Amygdala (tissue), 56 donors: Measurements from ENCODE around the gene LPCAT2.
A peak's percentile ranks its signal among the peaks of the same experiment; 100 is the strongest.

Experiments
- DNase-seq, 56 donors: peaks; one replicate each; lab custom pipeline; 2025; lab: John Stamatoyannopoulos, UW

Gene LPCAT2, protein sequence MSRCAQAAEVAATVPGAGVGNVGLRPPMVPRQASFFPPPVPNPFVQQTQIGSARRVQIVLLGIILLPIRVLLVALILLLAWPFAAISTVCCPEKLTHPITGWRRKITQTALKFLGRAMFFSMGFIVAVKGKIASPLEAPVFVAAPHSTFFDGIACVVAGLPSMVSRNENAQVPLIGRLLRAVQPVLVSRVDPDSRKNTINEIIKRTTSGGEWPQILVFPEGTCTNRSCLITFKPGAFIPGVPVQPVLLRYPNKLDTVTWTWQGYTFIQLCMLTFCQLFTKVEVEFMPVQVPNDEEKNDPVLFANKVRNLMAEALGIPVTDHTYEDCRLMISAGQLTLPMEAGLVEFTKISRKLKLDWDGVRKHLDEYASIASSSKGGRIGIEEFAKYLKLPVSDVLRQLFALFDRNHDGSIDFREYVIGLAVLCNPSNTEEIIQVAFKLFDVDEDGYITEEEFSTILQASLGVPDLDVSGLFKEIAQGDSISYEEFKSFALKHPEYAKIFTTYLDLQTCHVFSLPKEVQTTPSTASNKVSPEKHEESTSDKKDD

DNA sequence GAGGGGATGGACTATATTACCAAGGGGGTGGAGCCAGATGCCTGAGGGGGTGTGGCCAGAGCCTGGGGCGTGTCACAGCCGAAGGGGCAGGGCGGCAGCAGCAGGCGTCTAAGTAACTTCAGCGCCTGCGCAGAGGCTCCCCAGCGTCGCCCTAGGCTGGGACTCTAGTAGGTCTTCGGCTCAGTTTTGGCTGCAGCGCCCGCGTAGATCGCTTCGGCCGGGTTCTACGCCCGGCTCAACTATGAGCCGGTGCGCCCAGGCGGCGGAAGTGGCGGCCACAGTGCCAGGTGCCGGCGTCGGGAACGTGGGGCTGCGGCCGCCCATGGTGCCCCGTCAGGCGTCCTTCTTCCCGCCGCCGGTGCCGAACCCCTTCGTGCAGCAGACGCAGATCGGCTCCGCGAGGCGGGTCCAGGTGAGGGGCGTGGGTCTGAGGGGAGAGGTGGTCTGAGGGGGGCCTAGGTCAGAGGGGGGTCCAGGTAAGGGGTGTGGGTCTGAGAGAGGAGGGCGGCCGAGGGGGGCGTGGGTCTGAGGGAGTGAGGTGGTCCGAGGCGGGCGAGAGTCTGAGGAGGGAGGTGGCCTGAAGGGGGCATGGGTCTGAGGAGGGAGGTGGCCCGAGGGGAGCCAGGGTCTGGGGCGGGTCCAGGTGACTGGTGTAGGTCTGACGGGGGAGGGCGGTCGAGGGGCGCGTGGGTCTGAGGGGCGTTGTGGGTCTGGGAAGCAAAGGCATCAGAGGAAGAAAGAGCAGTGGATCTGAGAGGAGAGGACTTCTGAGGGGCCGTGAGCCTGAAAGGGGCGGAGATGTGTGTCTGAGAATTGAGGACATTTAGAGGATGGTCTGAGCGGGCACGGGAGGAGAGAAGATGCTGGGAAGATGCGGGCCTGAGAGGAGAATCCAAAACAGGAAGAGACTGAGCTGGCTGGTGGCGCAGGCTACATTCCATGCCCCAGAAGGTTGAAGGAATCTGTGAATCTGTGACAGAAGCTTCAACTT lies at the start of gene LPCAT2:
TSS of gene LPCAT2 (plus strand) at position 132 of the 991 bp plus-strand sequence. CDS start at position 242, 110 bp downstream.
- DNase-seq, result peak in 49 of 56 donors; percentile 24 to 86 (median 60)

DNA sequence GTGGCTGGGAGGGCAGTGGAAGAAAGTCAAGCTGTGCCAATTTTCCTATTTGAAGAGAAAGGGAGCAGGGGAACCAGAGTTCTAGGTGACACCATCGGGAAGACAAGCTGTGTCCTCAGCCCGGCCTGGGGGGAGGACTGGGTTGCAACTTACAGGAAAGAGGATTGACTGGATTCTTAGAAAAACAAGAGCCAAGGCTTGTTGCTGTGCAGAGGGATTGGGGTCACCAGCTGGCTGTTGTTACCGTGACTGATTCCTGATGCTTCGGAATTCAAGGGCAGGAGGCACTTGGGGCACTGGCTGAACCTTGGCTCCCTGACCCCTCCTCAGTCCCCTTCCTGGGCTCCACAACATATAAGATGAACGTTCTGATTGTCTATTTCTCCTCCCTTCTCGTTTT lies 46.6 kb upstream of the LPCAT2 start:
- no peak for DNase-seq

DNA sequence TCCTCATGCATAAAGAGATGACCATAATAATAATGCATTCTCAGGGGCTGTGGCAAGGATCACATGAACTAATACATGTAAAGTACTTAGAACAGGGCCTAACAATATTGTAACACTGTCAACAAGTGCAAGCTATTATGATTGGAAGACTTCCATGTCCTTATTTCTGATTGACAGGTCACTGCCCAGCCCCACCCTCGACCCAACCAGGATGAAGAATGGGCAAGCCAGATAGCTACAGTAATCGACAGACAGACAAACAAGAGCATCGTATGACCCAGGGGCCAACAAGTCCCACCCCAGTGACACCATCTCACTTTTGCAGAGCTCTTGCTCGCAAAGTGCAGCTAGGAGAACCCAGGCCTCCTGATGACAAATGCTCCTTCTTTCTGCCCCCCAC lies 44.5 kb upstream of the LPCAT2 start:
- no peak for DNase-seq

DNA sequence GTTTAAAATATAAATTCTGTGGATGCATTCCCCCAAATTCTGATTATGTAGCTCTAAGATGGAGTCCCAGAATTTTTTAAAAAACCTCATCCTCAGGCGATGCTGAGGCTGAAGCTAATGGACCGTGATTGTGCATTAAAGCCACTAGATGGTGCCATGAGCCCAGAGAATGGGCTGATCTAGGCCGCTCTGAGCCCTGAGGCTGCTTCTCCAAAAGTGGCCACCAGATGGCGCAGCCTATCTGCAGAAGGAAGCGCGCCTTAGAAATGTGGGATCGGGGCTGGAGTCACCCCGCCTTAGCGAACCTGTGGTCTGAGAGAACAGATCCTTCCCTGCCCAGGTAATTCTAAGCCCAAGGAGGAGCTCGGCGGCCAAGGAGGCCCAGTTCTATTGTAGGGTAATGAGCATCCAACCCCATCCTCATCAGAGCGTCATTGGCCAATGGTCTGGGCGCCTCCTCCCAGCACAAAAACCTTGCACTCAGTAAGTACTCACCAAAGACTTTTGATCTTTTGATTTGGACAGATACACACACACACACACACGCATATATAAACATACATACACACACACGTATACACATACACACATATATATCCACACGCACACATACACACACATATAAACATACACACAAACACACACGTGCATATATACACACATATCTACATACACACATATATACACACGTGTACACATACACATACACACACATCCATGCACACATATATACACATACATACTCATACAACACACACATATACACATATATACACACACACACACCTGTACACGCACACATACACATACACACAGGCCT lies 43.6 kb upstream of the LPCAT2 start:
- peak; percentile 15 to 93 (median 69) for DNase-seq

DNA sequence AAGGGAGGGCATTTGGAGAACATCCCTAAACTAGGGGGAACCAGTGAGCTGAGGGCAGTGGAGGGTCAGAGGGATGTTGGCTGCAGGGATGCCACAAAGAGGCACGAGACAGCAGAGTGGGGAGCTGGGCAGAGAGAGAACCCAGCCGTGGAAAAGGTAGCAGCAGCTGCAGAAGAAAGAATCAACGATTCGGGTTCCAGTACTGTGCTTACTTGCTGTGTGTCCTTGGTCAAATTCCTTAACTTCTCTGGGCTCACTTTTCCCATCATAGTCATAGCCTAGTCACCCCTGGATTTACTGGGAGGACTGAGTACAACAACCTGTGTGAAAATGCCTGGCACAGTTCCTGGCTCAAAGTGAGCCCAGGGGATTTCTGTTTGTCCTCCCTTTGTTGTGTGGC lies 42.7 kb upstream of the LPCAT2 start:
- no peak for DNase-seq

DNA sequence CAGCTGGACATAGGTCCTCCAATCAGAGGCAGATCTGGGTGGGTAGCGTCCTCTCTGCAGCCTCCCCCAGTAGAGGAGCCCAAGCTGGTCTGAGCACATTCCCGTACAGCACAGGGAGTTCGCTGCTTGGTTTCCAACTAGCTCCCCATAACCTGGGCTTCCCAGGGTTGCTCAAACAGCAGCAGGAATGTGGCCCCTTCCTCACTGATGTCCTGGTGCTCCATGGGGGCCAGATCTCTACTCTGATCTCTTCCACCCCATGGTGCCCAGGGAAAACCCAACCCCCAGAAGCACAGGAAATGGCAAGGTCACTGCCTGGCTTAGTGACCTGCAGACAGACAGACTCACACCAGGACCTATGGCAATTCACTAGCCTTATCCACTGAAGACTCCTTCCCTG lies 41.0 kb upstream of the LPCAT2 start:
- DNase-seq, result no peak

DNA sequence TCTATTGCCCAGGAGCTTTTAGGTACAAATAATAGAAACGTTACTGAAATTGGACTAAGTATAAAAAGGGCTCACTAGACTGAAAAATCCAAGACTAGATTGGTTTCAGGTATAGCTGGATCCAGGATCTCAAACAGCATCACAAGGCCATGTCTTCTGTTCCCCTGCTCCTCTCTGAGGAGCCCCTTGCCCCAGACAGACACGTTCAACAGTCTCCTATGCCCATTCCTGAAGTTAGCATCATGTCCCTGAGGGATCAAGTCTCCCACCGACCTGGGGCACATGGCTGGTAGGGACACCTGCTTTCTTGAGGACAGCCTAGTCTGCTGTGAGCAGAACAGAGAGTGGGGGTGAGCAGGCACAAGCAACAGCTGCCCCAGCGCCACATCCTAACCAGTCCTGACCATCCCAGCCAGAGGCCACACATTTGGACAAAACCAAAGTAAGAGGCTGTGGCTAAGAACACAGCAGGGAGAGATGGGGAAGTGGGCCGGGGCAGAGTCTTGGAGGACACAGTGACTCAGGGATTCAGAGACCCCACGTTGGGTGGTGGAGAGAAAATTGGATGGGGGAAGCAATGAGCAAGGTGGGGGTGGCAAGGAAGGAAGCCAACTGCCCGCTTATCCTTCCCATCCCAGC lies 40.4 kb upstream of the LPCAT2 start:
- no peak for DNase-seq

DNA sequence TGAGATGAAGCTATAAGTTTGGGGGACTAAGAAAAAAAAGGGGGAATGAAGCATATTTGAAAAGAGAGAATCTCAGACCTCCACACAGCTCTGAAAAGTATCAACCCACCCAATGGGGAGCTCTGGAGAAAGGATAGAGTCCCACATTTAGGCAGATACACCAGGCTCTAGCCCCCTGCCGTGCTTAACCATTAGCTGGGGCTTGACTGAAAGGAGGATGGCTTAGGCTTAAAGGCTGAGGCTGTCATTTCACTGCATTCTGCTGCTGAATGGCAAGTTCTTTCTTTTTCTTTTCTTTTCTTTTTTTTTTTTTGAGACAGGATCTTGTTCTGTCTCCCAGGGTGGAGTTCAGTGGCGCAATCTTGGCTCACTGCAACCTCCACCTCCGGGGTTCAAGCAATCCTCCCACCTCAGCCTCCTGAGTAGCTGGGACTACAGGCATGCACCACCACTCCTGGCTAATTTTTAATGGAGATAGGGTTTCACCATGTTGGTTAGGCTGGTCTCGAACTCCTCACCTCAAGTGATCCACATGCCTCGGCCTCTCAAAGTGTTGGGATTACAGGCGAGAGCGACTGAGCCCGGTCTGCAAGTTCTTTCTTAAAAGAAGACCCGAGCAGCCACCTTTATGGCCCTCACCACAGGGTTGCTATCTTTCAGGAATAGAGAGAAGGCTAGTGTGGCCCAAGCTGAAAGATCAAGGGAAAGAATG lies 38.9 kb upstream of the LPCAT2 start:
- no peak for DNase-seq

DNA sequence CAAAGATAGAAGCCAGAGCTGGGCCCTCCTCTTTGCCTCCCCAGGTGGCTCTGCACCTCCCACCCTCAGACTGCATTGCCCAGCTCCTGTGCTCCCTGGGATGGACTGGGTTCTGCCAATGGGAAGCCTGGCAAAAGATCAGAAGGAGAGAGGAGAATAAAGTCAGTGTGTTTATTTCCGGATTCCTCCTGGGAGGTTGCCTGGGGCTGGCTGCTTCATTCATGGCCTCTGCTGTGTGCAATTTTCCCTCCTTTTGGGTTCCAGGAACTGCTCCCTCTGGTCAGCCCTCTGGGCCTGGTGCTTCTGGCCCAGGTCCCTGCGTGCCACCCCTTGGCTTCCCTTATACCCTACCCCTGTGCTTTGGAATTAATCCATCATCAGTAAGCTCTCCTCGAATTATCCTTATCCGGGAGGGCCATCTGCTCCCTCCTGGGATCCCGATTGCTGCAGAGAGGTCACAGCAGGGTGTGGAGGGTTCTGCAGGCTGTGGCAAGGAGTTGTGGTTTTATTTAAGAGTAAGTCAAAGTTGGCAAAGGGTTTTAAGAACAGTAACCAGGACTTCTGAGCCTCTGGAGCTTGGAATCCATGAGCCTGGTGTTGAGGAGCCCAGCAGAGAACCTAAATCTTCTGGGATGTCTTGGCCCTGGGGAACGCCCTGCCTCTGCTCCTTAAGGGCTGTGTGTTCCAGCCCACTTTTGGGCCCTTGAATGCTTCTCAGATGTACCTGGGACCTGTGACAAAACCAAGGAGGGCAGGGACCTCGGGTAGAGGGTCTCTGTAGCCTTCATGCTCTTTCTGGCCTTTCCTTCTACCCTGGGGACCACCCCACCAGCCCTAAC lies 38.1 kb upstream of the LPCAT2 start:
- DNase-seq, result peak in 11 of 56 donors; percentile 2 to 17 (median 8)

DNA sequence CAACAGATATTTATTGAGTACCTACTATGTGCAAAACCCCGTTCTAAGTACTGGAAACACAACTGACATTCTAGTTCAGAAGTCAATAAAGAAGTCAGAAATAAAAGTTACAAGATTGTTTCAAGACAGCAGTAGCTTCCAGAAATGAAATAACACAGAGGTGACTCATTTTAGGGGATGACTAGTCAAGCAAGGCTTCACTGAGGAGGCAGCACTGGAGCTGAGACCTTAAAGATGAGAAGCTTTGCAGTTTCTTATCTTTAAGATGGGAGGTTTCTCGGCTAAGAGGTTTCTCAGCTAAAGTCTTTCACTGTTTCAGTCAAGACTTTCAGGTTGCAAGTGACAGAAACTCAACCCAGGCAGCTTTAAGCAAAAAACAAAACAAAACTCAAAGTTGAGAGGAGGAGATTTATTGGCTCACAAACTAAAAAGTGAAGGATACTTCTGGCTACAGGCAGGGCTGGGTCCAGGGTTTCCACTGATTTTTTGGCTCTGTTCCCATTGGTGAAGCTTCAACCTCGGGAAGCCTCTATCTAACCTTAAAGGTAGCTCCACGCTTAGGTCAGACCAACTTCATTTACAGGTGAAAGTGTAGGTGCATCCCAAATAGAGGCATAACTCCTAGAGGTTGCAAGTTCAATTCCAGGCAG lies 37.3 kb upstream of the LPCAT2 start:
- DNase-seq, result no peak

DNA sequence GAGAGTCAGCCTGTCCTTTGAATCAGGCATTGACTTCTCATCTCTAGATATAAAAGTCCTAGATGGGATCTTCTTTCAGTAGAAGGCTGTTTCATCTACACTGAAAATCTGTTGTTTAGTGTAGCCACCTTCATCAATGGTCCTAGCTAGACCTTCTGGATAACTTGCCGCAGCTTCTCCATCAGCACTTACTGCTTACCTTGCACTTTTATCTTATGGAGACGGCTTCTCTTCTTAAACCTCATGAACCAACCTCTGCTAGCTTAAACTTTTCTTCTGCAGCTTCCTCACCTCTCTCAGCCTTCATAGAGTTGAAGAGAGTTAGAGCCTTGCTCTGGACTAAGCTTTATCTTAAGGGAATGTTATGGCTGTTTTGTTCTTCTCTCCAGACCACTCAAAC lies 35.3 kb upstream of the LPCAT2 start:
- no peak for DNase-seq

DNA sequence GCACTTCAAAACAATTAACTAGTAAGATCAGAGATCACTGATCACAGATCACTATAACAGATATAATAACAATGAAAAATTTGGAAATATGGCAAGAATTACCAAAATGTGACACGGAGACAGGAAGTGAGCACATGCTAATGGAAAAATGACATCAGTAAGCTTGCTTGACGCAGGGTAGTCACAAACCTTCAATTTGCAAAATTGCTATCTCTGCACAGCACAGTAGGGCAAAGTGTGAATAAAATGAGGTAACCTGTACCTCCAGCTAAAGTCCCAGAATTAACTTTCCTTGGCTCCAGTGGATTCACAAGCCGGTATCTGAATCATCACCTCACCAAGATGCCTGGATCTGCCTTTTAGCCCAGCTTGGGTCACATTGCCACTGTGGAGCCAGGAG lies 34.1 kb upstream of the LPCAT2 start:
- DNase-seq, result no peak

DNA sequence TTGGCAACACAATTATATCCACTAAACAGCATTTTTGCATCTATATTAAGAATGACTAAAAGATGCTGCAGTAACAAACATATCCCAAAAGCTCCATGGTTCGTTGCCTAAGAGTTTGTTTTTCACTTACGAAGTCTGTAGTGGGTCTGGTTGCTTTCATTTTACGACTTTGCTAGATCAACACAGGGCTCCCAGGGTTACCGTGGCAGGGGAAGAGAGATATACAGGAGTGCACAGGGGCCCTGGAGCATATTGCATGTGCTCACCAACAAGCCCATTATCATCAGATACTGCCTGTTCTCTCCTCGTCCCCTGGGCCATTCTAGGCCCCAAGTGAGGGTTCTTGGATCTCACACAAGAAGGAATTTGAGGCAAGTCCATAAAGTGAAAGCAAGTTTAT lies 33.0 kb upstream of the LPCAT2 start:
- no peak for DNase-seq

DNA sequence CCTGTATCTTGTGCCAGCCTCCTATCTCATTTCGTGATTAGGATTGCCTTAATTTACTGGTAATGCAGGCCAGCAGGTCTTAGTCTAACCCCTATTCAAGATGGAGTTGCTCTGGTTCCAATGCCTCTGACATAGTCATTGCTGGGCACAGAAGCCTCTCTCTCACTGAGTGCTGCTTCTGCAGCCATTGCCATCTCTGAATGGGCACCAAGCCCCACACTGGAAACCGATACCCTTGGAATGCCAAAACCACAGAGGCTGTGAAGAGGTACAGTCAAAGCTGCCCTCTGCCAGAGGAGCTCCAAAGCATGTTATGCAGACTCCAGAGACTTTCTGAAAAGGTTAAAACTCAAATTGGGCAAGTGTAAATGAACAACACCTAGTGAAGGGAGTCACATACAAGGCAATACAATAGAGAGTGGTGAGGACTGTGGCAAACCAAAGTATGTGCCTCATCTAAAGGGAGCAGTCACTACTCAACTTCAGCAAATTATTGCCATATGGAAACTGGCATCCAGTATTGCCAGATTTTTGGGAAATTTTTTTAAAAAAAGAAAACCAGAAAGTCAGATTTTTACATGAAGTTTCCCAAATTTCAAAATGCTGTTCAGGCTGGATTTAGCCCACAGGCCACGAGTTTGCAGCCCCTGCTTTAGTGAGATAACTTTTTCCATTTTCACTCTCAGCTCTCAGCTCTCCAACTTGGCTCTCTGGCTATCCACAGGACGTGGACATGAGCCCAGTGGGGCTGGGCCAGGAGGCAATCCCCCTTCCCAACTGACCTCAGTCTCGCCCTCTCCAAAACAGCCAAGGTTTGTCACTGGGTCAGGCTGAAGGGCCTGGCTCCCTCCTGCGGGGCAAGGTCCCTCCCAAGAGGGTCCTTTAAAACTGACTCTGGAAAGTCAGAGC lies 32.0 kb upstream of the LPCAT2 start:
- DNase-seq, result no peak

DNA sequence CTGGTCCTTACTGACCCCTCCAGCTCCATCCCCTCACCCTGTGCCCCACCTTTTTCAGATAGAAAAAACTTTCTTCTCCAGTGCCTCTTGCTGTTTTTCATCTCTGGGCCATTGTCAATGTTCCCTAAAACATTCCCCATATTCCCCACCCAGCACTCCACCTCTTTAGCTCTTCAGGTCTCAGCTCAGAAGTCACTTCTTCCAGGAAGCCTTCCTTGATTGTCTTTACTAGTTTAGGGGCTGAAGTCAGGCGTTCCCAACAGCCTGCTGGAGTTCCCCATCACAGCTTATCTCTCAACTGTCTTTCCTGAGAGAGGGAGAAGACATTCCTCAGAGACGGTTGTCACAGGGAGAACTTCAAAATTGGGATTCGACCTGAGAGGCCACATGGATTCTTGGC lies 31.1 kb upstream of the LPCAT2 start:
- no peak for DNase-seq

DNA sequence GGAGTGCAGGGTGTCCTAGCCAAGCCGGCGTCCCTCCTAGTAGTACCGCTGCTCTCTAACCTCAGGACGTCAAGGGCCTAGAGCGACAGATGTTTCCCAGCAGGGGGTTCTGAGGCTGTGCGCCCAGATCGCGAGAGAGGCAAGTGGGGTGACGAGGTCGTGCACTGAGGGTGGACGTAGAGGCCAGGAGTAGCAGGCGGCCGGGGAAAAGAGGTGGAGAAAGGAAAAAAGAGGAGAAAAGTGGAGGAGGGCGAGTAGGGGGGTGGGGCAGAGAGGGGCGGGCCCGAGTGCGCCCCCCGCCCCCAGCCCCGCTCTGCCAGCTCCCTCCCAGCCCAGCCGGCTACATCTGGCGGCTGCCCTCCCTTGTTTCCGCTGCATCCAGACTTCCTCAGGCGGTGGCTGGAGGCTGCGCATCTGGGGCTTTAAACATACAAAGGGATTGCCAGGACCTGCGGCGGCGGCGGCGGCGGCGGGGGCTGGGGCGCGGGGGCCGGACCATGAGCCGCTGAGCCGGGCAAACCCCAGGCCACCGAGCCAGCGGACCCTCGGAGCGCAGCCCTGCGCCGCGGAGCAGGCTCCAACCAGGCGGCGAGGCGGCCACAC lies 29.9 kb upstream of the LPCAT2 start, which contains the start of gene MMP2:
TSS of gene MMP2 (plus strand) at position 372 of the 603 bp plus-strand sequence. CDS start 282 bp downstream, outside the sequence.
- DNase-seq, result peak in 7 of 56 donors; percentile 6 to 34 (median 12)
